SK-N-SH (cell line): ENCODE results near the gene MAP6.

Experiments
- FOXJ3 ChIP-seq: sonication (generic); formaldehyde crosslinking; IDR thresholded peaks from 2 replicates; pipeline ENCODE4 v1.5.1; 2020; ENCODE audit warnings: mild to moderate bottlenecking, missing genetic modification reagents
- FOXM1 ChIP-seq: IDR thresholded peaks from 2 replicates; pipeline ENCODE4 v1.4.0; 2012; ENCODE audit warnings: low read depth, mild to moderate bottlenecking
- GATA2 ChIP-seq: sonication (generic); formaldehyde crosslinking; IDR thresholded peaks from 2 replicates; pipeline ENCODE4 v1.5.0; 2020; ENCODE audit warnings: mild to moderate bottlenecking, missing genetic modification reagents
- NFIC ChIP-seq: IDR thresholded peaks from 2 replicates; pipeline ENCODE4 v1.4.0; 2012; ENCODE audit warnings: borderline replicate concordance
- YY1 ChIP-seq: IDR thresholded peaks from 2 replicates; pipeline ENCODE4 v1.4.0; 2012; ENCODE audit warnings: low read depth, mild to moderate bottlenecking
- TF ChIP-seq, protein P1 (sequence below): fragments of 200-600 bp; sonication (generic); IDR thresholded peaks from 2 replicates; pipeline ENCODE4 v1.6.1; 2017; ENCODE audit warnings: antibody characterized with exemption, mild to moderate bottlenecking, moderate library complexity
- TF ChIP-seq, protein P2 (sequence below): IDR thresholded peaks from 2 replicates; pipeline ENCODE4 v1.4.0; 2012; ENCODE audit warnings: low read depth, borderline replicate concordance

DNA sequence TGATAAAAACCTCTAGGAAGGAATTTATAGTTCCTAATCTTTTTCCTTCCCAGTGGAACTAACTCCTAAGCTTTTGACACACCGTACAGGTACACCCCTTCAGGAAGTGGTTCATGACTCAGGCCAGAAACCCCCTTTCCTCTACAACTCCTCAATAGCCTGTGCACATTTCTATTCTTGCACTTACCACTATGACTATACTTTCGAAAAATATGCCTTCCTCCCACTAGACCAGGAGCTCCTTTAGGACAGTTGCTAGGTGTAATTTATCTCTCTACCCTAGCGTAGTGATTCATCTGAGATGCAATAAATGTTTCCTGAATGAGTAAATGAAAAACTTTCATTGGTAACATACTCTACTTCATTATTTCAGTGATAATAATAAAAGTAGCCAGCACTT is 14.5 kb downstream of the MAP6 start:
- TF ChIP-seq, protein P1, sequence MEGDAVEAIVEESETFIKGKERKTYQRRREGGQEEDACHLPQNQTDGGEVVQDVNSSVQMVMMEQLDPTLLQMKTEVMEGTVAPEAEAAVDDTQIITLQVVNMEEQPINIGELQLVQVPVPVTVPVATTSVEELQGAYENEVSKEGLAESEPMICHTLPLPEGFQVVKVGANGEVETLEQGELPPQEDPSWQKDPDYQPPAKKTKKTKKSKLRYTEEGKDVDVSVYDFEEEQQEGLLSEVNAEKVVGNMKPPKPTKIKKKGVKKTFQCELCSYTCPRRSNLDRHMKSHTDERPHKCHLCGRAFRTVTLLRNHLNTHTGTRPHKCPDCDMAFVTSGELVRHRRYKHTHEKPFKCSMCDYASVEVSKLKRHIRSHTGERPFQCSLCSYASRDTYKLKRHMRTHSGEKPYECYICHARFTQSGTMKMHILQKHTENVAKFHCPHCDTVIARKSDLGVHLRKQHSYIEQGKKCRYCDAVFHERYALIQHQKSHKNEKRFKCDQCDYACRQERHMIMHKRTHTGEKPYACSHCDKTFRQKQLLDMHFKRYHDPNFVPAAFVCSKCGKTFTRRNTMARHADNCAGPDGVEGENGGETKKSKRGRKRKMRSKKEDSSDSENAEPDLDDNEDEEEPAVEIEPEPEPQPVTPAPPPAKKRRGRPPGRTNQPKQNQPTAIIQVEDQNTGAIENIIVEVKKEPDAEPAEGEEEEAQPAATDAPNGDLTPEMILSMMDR: no peak
- TF ChIP-seq FOXM1 (no peak), NFIC (0 out of 2 replicates have a peak, but pooled peaks have one; percentile 12), GATA2 (no peak), YY1 (no peak), FOXJ3 (CRISPR knock-in tag) (no peak)
- TF ChIP-seq, protein P2, sequence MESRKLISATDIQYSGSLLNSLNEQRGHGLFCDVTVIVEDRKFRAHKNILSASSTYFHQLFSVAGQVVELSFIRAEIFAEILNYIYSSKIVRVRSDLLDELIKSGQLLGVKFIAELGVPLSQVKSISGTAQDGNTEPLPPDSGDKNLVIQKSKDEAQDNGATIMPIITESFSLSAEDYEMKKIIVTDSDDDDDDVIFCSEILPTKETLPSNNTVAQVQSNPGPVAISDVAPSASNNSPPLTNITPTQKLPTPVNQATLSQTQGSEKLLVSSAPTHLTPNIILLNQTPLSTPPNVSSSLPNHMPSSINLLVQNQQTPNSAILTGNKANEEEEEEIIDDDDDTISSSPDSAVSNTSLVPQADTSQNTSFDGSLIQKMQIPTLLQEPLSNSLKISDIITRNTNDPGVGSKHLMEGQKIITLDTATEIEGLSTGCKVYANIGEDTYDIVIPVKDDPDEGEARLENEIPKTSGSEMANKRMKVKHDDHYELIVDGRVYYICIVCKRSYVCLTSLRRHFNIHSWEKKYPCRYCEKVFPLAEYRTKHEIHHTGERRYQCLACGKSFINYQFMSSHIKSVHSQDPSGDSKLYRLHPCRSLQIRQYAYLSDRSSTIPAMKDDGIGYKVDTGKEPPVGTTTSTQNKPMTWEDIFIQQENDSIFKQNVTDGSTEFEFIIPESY: no peak
